Measurements from ENCODE around the gene MRPS18A. TPM values are rescaled to one million over a fixed set of nuclear protein-coding genes. Genes with fewer than 3 reads are reported as not detected.

The MRPS18A gene
- total and polyA plus RNA-seq, 9 of the 15 experiments (the other 6 are each of a cell fraction or from before 2014, with no cell fraction given): 87.5 to 243 (median 125) TPM

- ChIA-PET POLR2A (interaction anchor here (0.7 to 3.4 kb wide), 3 partner anchors 9 to 12 kb away, joined by 3 to 10 read pairs (median 4); no protein-coding TSS in a partner anchor), CTCF (ENCODE audit: low intra/inter-chr PET ratio) (no interaction called here)
- Histone ChIP-seq H4K20me1 (replicated peaks; ENCODE audit: control insufficient read depth, insufficient read depth, low read length) (no peaks in the 10 kb centered on the region), H3K4me2 (ENCODE audit: insufficient read depth, low read length) (no peak overlapping the region), H3K9me3 (replicated peaks; ENCODE audit: control insufficient read depth, insufficient read depth, low read depth, low read length) (no peaks in the 10 kb centered on the region), H3K9ac (ENCODE audit: insufficient read depth in 1 of 2, low read depth in 2 of 2, low read length in 2 of 2) (no peak overlapping the region), H3K27ac (ENCODE audit: extremely low read depth, low read depth, low read length) (no peak overlapping the region), H3K79me2 (ENCODE audit: control insufficient read depth, insufficient read depth, low read length) (no peaks in the 10 kb centered on the region), H2AFZ (ENCODE audit: low read depth, low read length) (no peak overlapping the region), H3K9me1 (ENCODE audit: control insufficient read depth, insufficient read depth, low read length) (no peaks in the 10 kb centered on the region), H3K27me3 (ENCODE audit: control insufficient read depth in 2 of 2, insufficient read depth in 2 of 2, low read length in 2 of 2) (no peaks in the 10 kb centered on the region), H3K36me3 (ENCODE audit: control insufficient read depth, insufficient read depth, low read length) (no peaks in the 10 kb centered on the region), H3K4me3 (no peak overlapping the region), H3K4me1 (replicated peaks in 1 of 2; ENCODE audit: control insufficient read depth in 2 of 2, insufficient read depth in 2 of 2, low read length in 2 of 2) (peaks cover 18 to 33% of the 10 kb centered on the region in 2 experiments)
- TF ChIP-seq BRD4 (IDR thresholded peaks at IDR 0.05) (no peak), ZNF165 (CRISPR knock-in tag; IDR thresholded peaks at IDR 0.05; ENCODE audit: borderline replicate concordance) (no peak), CEBPG (CRISPR knock-in tag; IDR thresholded peaks at IDR 0.05) (peak; percentile 15; the same call in 1 of the 2 replicates), CEBPG (tag; conservative IDR thresholded peaks at IDR 0.05 in 1 of 2, IDR thresholded peaks at IDR 0.05 in 1 of 2) (no peak)
- FAIRE-seq (no peak), ATAC-seq (no peak), DNase-seq (ENCODE audit: extremely low read depth in 1 of 4, low spot score in 3 of 4) (no peak)
- intact Hi-C loops (cut with micrococcal nuclease): no loop called here
- WGBS (ENCODE audit: insufficient coverage, low coverage, missing lambda C conversion rate): 48% methylated on average over 6 of the region's 6 CpGs
- in situ Hi-C loops (cut with MboI): no loop called here
- no TSS peak for BruUV-seq (replicated peaks)
Measured at GRCh38 chr6:43712579-43712978, 25.0 kb upstream of the MRPS18A start.

DNA sequence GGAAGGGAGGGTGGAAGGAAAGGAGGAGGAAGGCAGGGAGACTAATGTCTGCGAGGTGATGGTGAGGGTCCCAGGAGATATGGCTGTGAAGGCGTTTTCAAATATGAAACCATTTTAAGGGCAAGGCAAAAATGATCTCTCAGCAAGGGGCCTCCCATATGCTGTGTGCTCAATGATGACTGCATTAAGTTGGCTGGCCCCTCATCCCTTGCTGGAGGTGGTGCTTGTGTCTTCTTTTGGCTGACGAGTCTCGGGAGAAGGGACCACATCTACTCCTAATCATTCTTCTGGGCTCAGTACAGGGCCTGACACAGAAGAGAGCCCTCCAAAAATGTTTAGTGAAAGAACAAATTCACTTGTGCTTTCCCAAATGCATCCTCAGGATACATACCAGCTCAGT, 23.0 kb upstream of the MRPS18A start:
- no peak overlapping the region for H3K4me3 ChIP-seq
- H3K9ac ChIP-seq (ENCODE audit: insufficient read depth in 1 of 2, low read depth in 2 of 2, low read length in 2 of 2): no peak overlapping the region
- H3K36me3 ChIP-seq (ENCODE audit: control insufficient read depth, insufficient read depth, low read length): no peaks in the 10 kb centered on the region
- H3K79me2 ChIP-seq (ENCODE audit: control insufficient read depth, insufficient read depth, low read length): no peaks in the 10 kb centered on the region
- H3K9me1 ChIP-seq (ENCODE audit: control insufficient read depth, insufficient read depth, low read length): no peaks in the 10 kb centered on the region
- DNase-seq (ENCODE audit: extremely low read depth in 1 of 4, low spot score in 3 of 4) (no peak), ATAC-seq (no peak), FAIRE-seq (no peak)
- in situ Hi-C loops (cut with MboI) (no loop called here), intact Hi-C loops (cut with micrococcal nuclease) (no loop called here)
- no peaks in the 10 kb centered on the region for H4K20me1 ChIP-seq (replicated peaks; ENCODE audit: control insufficient read depth, insufficient read depth, low read length)
- H2AFZ ChIP-seq (ENCODE audit: low read depth, low read length): no peak overlapping the region
- ChIA-PET CTCF (ENCODE audit: low intra/inter-chr PET ratio) (no interaction called here), POLR2A (no interaction called here)
- H3K27me3 ChIP-seq (ENCODE audit: control insufficient read depth in 2 of 2, insufficient read depth in 2 of 2, low read length in 2 of 2): no peaks in the 10 kb centered on the region
- BruUV-seq (replicated peaks): no TSS peak
- H3K4me1 ChIP-seq (replicated peaks in 1 of 2; ENCODE audit: control insufficient read depth in 2 of 2, insufficient read depth in 2 of 2, low read length in 2 of 2): peaks cover 15 to 51% of the 10 kb centered on the region in 2 experiments; a peak in 4 of 5 replicates
- no peak overlapping the region for H3K4me2 ChIP-seq (ENCODE audit: insufficient read depth, low read length)
- H3K27ac ChIP-seq (ENCODE audit: extremely low read depth, low read depth, low read length): no peak overlapping the region
- no peaks in the 10 kb centered on the region for H3K9me3 ChIP-seq (replicated peaks; ENCODE audit: control insufficient read depth, insufficient read depth, low read depth, low read length)
- WGBS (ENCODE audit: insufficient coverage, low coverage, missing lambda C conversion rate): 37% methylated on average over 4 of the region's 4 CpGs
- TF ChIP-seq BCOR (IDR thresholded peaks at IDR 0.05) (no peak), ZNF766 (CRISPR knock-in tag; conservative IDR thresholded peaks at IDR 0.05) (no peak), ZNF79 (CRISPR knock-in tag; IDR thresholded peaks at IDR 0.05; ENCODE audit: low read depth) (no peak), TRIM28 (IDR thresholded peaks at IDR 0.05) (no peak), SIX5 (IDR thresholded peaks at IDR 0.05; ENCODE audit: borderline replicate concordance in 1 of 2, insufficient read depth in 1 of 2, low read depth in 1 of 2, low read length in 2 of 2) (no peak), DNMT1 (IDR thresholded peaks at IDR 0.05) (no peak)
- TF ChIP-seq, protein P1, sequence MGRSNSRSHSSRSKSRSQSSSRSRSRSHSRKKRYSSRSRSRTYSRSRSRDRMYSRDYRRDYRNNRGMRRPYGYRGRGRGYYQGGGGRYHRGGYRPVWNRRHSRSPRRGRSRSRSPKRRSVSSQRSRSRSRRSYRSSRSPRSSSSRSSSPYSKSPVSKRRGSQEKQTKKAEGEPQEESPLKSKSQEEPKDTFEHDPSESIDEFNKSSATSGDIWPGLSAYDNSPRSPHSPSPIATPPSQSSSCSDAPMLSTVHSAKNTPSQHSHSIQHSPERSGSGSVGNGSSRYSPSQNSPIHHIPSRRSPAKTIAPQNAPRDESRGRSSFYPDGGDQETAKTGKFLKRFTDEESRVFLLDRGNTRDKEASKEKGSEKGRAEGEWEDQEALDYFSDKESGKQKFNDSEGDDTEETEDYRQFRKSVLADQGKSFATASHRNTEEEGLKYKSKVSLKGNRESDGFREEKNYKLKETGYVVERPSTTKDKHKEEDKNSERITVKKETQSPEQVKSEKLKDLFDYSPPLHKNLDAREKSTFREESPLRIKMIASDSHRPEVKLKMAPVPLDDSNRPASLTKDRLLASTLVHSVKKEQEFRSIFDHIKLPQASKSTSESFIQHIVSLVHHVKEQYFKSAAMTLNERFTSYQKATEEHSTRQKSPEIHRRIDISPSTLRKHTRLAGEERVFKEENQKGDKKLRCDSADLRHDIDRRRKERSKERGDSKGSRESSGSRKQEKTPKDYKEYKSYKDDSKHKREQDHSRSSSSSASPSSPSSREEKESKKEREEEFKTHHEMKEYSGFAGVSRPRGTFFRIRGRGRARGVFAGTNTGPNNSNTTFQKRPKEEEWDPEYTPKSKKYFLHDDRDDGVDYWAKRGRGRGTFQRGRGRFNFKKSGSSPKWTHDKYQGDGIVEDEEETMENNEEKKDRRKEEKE (IDR thresholded peaks at IDR 0.05; ENCODE audit: borderline replicate concordance in 1 of 2, control insufficient read depth in 1 of 2, low read depth in 2 of 2, low read length in 1 of 2): no peak
